Activated CD8-positive, alpha-beta memory T cell treated with anti-CD3 and anti-CD28 coated beads for 24 hours (primary cell): ENCODE data around the gene SP4.
A peak's percentile ranks its signal among the peaks of the same experiment; 100 is the strongest.
"Not testable (repeated sequence)": the region's sequence is repeated elsewhere in the genome, so short reads cannot be mapped to it uniquely, and the experiment has no call there.

ENCODE experiments used
- DNase-seq: peaks from one replicate; pipeline ENCODE4 v3.0.0-alpha.2; 2020

The SP4 gene

DNA sequence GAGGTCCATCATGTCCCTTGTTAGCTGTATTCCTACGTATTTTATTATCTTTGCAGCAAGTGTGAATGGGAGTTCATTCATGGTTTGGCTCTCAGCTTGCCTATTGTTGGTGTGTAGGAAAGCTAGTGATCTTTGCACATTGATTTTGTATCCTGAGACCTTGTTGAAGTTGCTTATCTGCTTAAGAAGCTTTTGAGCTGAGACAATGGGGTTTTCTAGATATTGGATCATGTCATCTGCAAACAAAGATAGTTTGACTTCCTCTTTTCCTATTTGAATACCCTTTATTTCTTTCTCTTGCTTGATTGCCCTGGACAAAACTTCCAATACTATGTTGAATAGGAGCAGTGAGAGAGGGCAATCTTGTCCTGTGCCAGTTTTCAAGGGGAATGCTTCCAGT is 104.6 kb downstream of the SP4 start:
- DNase-seq = not testable (repeated sequence)

DNA sequence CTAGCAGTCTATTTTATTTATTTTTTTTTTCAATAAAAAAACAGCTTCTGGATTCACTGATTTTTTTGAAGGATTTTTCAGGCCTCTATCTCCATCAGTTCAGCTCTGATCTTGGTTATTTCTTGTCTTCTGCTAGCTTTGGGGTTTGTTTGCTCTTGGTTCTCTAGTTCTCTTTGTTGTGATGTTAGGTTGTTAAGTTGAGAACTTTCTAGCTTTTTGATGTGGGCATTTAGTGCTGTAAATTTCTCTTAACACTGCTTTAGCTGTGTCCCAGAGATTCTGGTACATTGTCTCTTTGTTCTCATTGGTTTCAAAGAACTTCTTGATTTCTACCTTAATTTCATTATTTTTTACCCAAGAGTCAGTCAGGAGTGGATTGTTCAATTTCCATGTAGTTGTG is 105.8 kb downstream of the SP4 start:
- not testable (repeated sequence) for DNase-seq

DNA sequence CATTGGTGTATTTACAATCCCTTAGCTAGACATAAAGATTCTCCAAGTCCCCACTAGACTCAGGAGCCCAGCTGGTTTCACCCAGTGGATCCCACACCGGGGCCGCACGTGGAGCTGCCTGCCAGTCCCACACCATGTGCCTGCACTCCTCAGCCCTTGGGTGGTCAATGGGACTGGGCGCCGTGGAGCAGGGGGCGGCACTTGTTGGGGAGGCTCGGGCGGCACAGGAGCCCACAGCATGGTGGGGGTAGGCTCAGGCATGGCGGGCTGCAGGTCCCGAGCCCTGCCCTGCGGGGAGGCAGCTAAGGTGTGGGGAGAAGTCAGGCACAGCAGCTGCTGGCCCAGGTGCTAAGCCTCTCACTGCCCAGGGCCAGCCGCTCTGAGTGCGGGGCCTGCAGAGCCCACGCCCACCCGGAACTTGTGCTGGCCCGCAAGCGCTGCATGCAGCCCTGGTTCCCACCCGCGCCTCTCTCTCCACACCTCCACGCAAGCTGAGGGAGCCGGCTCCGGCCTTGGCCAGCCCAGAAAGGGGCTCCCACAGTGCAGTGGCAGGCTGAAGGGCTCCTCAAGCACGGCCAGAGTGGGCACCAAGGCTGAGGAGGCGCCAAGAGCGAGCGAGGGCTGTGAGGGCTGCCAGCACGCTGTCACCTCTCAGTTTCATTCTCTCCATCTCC is 108.7 kb downstream of the SP4 start:
- not testable (repeated sequence) for DNase-seq

DNA sequence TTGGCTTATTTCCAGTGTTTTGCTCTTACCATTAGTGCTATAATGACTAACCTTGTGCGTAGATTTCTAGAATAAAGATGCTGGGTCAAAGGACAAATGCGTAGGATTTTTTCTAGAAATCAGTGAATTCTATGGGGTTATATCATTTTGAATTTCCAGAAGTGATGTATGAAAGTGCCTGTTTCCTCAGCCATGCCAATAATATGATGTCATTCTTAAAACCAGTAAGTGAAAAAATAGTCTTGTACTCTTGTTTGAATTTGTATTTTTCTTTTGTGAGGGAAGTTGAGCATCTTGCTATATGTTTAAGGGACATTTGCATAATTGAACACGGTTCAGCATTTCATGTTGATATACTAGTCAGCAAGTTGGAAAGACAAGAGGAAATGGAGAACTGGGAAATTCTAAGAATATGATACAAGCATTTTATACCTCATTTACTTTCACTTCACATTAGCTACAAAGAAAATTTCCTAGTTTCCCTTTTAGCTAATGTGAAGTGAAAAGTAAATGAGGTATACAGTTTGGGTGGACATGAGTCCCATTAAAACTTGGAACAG is 111.1 kb downstream of the SP4 start:
- no peak for DNase-seq

DNA sequence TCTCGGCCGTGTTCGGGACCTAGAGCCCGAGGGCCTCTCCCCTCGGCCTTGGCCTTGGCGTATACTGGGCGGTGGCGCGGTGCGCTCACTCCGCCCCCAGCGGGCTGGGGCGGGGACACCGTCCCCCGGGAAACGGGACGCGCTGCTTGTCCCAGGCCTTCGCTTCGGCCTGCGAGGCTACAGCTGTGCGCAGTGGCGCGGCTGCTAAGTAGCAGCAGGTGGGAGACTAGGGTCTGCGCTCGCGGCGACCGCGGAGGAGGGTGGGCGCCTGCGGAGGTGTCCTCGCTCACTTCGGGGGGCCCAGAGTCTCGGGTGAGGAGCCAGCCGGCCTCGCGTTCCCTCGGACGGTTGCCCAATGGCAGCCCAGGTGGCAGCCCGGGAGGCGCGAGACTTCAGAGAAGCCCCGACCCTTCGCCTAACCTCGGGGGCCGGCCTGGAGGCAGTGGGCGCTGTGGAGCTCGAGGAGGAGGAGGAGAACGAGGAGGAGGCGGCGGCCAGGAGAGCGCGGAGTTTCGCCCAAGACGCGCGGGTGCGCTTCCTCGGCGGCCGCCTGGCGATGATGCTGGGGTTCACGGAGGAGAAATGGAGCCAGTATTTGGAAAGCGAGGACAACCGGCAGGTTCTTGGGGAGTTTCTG is 115.1 kb downstream of the SP4 start, which contains the start of gene DNAH11:
Gene DNAH11 (plus strand): TSS at position 149 of the 637 bp plus-strand sequence. CDS start 207 bp downstream, at position 356.
- DNase-seq = peak; percentile 62

DNA sequence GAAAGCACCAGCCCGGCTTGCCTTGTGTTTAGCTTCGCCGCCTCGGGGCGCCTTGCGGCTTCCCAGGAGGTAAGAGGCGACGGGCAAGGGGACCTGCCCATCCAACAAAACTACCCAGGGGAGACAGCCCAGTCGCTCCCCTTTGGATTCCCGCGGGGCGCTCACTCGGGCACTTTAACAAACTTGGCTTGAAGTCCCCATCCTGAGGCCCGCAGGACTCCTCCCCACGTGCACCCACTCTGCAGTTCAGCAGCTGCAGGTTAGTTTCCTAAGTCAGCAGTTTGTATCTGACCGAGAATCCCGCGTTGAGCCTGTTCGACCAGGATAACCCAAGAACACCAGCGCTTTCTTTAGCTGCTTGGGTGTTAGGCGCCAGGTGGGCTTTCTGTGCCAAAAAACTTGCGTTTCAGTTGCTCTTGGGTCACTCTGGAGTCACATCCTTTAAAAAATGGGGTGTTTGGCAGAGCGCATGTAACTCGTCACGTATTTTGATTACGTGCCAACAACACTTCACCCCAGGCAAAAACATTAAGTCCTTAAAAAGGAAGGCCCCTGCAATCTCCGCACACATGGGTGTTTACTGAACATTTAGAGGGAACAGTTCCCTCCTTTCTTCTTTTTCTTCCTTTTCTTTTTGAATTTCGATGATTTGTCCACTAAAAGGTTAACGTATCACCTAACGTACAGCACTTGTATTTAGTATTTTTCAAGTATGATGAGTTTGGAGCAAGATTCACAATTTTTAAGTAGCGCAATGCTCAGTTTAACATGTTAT is 115.8 kb downstream of the SP4 start:
- peak; percentile 60 for DNase-seq

DNA sequence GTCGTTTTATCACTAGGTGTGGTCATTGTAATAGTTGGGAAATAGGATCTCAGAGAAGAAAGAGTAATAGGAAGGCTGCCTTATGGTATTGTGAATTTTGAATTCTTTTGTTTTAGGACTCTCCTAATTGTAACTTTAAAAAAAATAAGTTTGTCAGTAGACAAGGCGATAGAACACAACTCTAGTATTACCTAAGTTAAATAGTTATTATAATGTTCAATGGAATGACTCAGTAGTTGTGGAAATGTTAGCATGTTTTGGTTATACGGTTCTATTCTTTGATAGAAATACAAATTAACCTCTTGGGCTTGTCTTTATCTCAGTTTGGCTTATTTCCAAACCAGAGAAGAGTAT is 116.4 kb downstream of the SP4 start:
- no peak for DNase-seq

DNA sequence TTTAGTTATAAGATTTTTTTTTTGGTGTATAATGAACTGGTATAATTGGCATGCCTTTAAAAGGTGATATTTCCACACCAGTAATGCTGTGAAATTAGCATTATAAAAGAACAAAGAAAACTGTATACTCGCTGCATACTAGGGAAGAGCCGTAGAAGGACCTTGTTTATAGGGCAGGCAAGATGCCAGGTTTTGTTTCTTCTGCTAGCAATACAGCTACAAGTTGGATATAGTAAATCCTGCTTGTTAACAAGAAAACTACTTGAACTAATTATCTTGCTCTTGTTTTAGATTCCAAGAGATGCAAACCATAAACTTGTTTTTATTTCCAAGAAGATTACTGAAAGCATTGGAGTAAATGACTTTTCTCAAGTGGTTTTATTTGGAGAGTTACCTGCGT is 116.8 kb downstream of the SP4 start:
- DNase-seq = no peak

DNA sequence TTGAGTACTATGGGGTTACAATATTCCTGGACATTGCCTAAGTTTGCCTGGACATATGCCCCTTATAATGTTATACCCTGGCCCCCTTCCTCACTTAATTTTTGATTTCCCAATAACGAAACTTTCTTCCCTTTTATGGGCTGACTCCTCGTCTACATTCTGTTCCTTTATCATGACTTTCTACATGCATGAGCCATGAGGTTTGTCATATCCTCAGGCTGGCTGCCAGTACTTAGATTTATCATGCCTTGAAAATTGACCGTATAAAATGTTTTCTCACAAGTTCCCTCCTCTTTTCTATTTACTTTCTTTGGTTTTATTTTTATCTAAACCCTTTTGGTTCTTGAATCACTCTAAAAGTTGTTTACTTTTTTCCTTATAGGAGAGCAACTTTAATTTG is 119.6 kb downstream of the SP4 start:
- no peak for DNase-seq

DNA sequence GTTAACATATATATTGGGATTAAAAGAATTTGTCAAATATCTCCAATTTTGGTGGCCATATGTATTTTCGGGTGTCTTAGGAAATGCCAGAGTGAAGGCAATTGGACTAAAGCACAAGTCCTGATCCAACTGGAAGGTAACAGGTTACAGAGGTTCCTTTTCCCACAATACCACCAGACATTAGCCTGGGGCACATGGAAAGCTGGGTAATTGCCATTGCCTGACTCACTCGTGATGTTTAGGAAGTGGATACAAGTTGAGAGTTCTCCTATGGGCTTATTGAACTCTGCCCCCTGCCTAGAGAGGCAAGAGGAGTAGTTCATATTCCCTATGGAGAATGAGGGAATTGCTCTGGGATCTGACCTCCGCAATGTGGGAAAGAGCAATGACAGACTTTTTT is 120.6 kb downstream of the SP4 start:
- no peak for DNase-seq

DNA sequence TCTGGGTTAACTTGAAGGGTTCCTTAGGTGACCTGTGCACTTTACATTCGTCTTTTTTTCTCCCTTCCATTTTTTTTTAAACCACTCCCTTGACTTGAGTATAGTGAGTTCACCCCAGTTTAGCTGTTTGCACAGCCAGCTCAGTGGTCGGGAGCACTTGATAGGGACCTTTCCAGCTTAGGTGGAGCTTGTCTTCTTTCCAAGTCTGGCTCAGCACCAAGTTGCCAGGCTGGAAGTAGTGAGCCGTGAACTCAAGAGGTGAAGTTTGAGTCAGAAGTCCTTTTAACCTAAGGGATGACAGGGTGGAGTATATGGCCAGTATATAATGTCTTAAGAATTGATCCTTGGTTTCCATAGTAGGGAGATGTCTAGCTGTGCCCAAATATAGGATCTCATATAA is 122.2 kb downstream of the SP4 start:
- no peak for DNase-seq

DNA sequence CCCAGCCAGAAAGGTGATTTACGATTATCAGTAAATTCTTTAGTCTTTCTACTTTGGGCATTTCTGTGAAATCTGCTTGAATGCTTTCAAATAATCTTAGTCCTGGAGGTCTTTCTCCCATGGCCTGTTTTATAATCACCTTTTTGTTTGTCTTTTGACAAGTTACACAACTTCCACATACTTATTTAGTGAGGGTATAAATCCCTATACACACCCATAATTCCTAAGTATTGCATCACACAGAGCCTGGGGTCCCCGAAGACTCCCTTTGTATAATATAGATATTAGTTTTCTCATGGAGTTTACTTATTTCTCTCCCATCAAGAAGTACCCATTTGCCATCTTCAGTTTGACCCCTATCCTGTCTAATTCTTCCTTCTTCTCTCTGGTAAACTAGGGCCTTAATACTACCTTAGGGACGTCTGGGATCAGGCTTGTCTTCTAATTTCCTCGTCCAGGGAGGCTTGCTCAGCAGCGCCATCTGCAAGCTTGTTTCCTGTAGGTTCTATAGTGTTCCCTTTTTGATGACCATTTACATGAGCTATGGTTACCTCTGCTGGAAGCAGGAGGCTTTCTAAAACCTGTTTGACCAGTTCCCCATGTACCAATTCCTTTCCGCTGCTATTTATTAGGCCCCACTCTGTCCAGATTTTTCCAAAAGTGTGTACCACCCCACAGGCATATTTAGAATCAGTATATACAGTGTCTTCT is 123.1 kb downstream of the SP4 start:
- no peak for DNase-seq

DNA sequence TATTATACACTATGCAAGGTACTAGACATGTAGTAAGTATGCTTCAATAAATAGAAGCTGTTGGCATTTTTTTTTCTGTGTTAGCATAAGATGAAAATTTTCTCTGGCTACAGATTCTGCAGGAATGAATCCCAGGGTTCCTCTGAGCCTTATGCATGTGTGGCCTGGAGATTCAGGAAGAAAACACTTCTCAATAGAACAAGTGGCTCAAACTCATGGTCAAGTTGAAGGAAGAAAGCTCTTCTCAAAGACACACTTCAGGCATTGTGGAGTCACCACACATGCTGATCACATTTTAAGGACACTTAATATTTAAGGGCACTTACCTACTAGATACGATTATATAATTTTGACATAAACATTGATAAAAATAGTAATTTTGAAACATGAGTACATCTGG is 134.5 kb downstream of the SP4 start:
- DNase-seq = no peak
